ENCODE data around the gene NAT10. TPM values are rescaled to one million over a fixed set of nuclear protein-coding genes. Genes with fewer than 3 reads are reported as not detected.

The NAT10 gene
- total RNA-seq, 1 donor from 2014 or later = 32.2 TPM

GRCh38 chr11:34132261-34132965, 27.0 kb downstream of the NAT10 start:
- H3K9me3 ChIP-seq (ENCODE audit: insufficient read depth, low read depth, low read length) = no peaks in the 10 kb centered on the region
- no peak overlapping the region for H2AFZ ChIP-seq (ENCODE audit: low read depth, low read length)
- no peak for FAIRE-seq
- no peaks in the 10 kb centered on the region for H3K4me1 ChIP-seq (ENCODE audit: insufficient read depth, low read length)
- no peak overlapping the region for H3K9ac ChIP-seq (ENCODE audit: low read length)
- no peak for DNase-seq (ENCODE audit: low read depth)
- no peak overlapping the region for H3K27ac Mint-ChIP-seq (ENCODE audit: unreplicated experiment)
- no peaks in the 10 kb centered on the region for H3K79me2 ChIP-seq (ENCODE audit: insufficient read depth, low read length)
- H3K4me3 Mint-ChIP-seq (ENCODE audit: unreplicated experiment) = no peak overlapping the region
- H3K4me3 ChIP-seq (ENCODE audit: insufficient read depth, low read depth, low read length) = no peak overlapping the region
- no peaks in the 10 kb centered on the region for H3K27me3 ChIP-seq (ENCODE audit: insufficient read depth, low read length)
- peaks cover 61% of the 10 kb centered on the region for H3K36me3 ChIP-seq (ENCODE audit: insufficient read depth, low read length)
- H3K36me3 Mint-ChIP-seq (ENCODE audit: low read depth, unreplicated experiment) = peaks cover 30% of the 10 kb centered on the region
- H3K4me2 ChIP-seq (ENCODE audit: low read length) = no peak overlapping the region
- H4K20me1 ChIP-seq (ENCODE audit: insufficient read depth, low read length) = peaks cover 16% of the 10 kb centered on the region
- H3K27ac ChIP-seq (ENCODE audit: low read depth, low read length) = no peak overlapping the region
- no peak for TF ChIP-seq CTCF (IDR thresholded peaks at IDR 0.05; ENCODE audit: insufficient read depth, low read depth, low read length)
- TF ChIP-seq EZH2 (IDR thresholded peaks at IDR 0.05; ENCODE audit: insufficient read depth, low read length) = no peak
- H3K9me3 Mint-ChIP-seq (ENCODE audit: unreplicated experiment) = no peaks in the 10 kb centered on the region
- H3K4me1 Mint-ChIP-seq (ENCODE audit: low read depth, unreplicated experiment) = no peaks in the 10 kb centered on the region
- H3K27me3 Mint-ChIP-seq (ENCODE audit: low read depth, unreplicated experiment) = no peaks in the 10 kb centered on the region

DNA sequence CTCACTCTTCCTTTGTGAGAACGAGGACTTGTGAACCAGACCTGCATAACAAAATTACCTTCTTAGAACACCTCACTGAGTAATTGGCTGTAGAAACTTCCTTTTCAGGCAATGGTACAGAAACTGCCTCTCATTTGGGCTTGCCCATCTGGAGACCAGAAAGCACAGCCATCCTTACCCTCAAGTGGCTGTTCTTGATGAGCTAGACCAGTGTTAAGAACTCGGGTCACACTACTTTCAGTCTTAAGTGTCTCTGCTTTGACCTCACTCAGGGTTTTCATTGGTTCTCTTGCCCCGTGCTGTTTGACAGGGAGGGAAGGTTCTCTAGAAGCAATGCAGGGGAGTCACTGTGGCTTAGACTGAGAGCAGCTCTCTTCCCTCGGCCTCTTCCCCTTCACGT, 29.3 kb downstream of the NAT10 start:
- H3K27me3 Mint-ChIP-seq (ENCODE audit: low read depth, unreplicated experiment) = no peaks in the 10 kb centered on the region
- no peaks in the 10 kb centered on the region for H3K4me1 ChIP-seq (ENCODE audit: insufficient read depth, low read length)
- H2AFZ ChIP-seq (ENCODE audit: low read depth, low read length) = no peak overlapping the region
- H3K27me3 ChIP-seq (ENCODE audit: insufficient read depth, low read length) = no peaks in the 10 kb centered on the region
- FAIRE-seq (no peak), DNase-seq (ENCODE audit: low read depth) (no peak)
- H3K27ac ChIP-seq (ENCODE audit: low read depth, low read length) = no peak overlapping the region
- no peak overlapping the region for H3K4me3 Mint-ChIP-seq (ENCODE audit: unreplicated experiment)
- H3K4me2 ChIP-seq (ENCODE audit: low read length) = no peak overlapping the region
- H3K9ac ChIP-seq (ENCODE audit: low read length) = no peak overlapping the region
- H3K4me1 Mint-ChIP-seq (ENCODE audit: low read depth, unreplicated experiment) = no peaks in the 10 kb centered on the region
- no peak overlapping the region for H3K27ac Mint-ChIP-seq (ENCODE audit: unreplicated experiment)
- H3K79me2 ChIP-seq (ENCODE audit: insufficient read depth, low read length) = no peaks in the 10 kb centered on the region
- H3K4me3 ChIP-seq (ENCODE audit: insufficient read depth, low read depth, low read length) = no peak overlapping the region
- peaks cover 67% of the 10 kb centered on the region for H3K36me3 ChIP-seq (ENCODE audit: insufficient read depth, low read length)
- peaks cover 30% of the 10 kb centered on the region for H4K20me1 ChIP-seq (ENCODE audit: insufficient read depth, low read length)
- no peaks in the 10 kb centered on the region for H3K9me3 Mint-ChIP-seq (ENCODE audit: unreplicated experiment)
- peaks cover 43% of the 10 kb centered on the region for H3K36me3 Mint-ChIP-seq (ENCODE audit: low read depth, unreplicated experiment)
- TF ChIP-seq EZH2 (IDR thresholded peaks at IDR 0.05; ENCODE audit: insufficient read depth, low read length) (no peak), CTCF (IDR thresholded peaks at IDR 0.05; ENCODE audit: insufficient read depth, low read depth, low read length) (no peak)
- H3K9me3 ChIP-seq (ENCODE audit: insufficient read depth, low read depth, low read length) = no peaks in the 10 kb centered on the region

- Histone ChIP-seq H2AFZ (ENCODE audit: low read depth, low read length) (no peak overlapping the region), H3K4me3 (ENCODE audit: insufficient read depth, low read depth, low read length) (no peak overlapping the region), H3K79me2 (ENCODE audit: insufficient read depth, low read length) (no peaks in the 10 kb centered on the region), H3K9me3 (ENCODE audit: insufficient read depth, low read depth, low read length) (no peaks in the 10 kb centered on the region), H3K9ac (ENCODE audit: low read length) (no peak overlapping the region), H3K36me3 (ENCODE audit: insufficient read depth, low read length) (peaks cover 66% of the 10 kb centered on the region), H3K4me1 (ENCODE audit: insufficient read depth, low read length) (no peaks in the 10 kb centered on the region), H3K27ac (ENCODE audit: low read depth, low read length) (no peak overlapping the region), H4K20me1 (ENCODE audit: insufficient read depth, low read length) (peaks cover 30% of the 10 kb centered on the region), H3K27me3 (ENCODE audit: insufficient read depth, low read length) (no peaks in the 10 kb centered on the region), H3K4me2 (ENCODE audit: low read length) (no peak overlapping the region)
- DNase-seq (ENCODE audit: low read depth) (no peak), FAIRE-seq (no peak)
- TF ChIP-seq CTCF (IDR thresholded peaks at IDR 0.05; ENCODE audit: insufficient read depth, low read depth, low read length) (no peak), EZH2 (IDR thresholded peaks at IDR 0.05; ENCODE audit: insufficient read depth, low read length) (no peak)
- H3K4me1 Mint-ChIP-seq (ENCODE audit: low read depth, unreplicated experiment) = no peaks in the 10 kb centered on the region
- H3K9me3 Mint-ChIP-seq (ENCODE audit: unreplicated experiment) = no peaks in the 10 kb centered on the region
- peaks cover 43% of the 10 kb centered on the region for H3K36me3 Mint-ChIP-seq (ENCODE audit: low read depth, unreplicated experiment)
- no peaks in the 10 kb centered on the region for H3K27me3 Mint-ChIP-seq (ENCODE audit: low read depth, unreplicated experiment)
- H3K27ac Mint-ChIP-seq (ENCODE audit: unreplicated experiment) = no peak overlapping the region
- no peak overlapping the region for H3K4me3 Mint-ChIP-seq (ENCODE audit: unreplicated experiment)
These were observed 30.0 kb downstream of the NAT10 start for GRCh38 chr11:34135439-34135838.
